ENCODE results near the gene FAM25G. TPM values are rescaled to one million over a fixed set of nuclear protein-coding genes. Genes with fewer than 3 reads are reported as not detected.

The FAM25G gene
- polyA plus RNA-seq, 1 of the 3 experiments (the other 2 are of a cell fraction): not detected

GRCh38 chr10:47447209-47447608 lies 44.3 kb downstream of the FAM25G start (continued):
- TF ChIP-seq TCF12 (IDR thresholded peaks at IDR 0.05) (no peak), CTCF (IDR thresholded peaks at IDR 0.05) (no peak), SMC3 (IDR thresholded peaks at IDR 0.05; ENCODE audit: low read depth, low read length) (no peak)

GRCh38 chr10:47445720-47446119 lies 45.8 kb downstream of the FAM25G start:
- Histone ChIP-seq H3K9ac (no peak overlapping the region), H2AFZ (ENCODE audit: low read depth) (no peak overlapping the region), H3K9me2 (no peaks in the 10 kb centered on the region), H3K4me1 (ENCODE audit: control insufficient read depth in 1 of 2, insufficient read depth in 2 of 2, low read depth in 1 of 2, low read length in 1 of 2) (peaks cover 0 to 6% of the 10 kb centered on the region in 2 experiments; a peak in 1 of 4 replicates), H3K79me2 (ENCODE audit: insufficient read depth) (no peaks in the 10 kb centered on the region), H3K9me3 (0 out of 2 replicates have a peak, but pooled peaks cover 4% of the 10 kb centered on the region), H3K4me2 (no peak overlapping the region), H3F3A (replicated peaks; ENCODE audit: insufficient read depth) (no peaks in the 10 kb centered on the region), H3K27me3 (ENCODE audit: insufficient read depth) (no peaks in the 10 kb centered on the region), H3K4me3 (ENCODE audit: low read depth in 2 of 2, low read length in 1 of 2) (no peak overlapping the region), H4K20me1 (ENCODE audit: insufficient read depth) (no peaks in the 10 kb centered on the region), H3K36me3 (replicated peaks in 1 of 2; ENCODE audit: control insufficient read depth in 1 of 2, insufficient read depth in 2 of 2, low read length in 1 of 2) (no peaks in the 10 kb centered on the region), H3K27ac (ENCODE audit: low read depth in 2 of 2, low read length in 1 of 2) (no peak overlapping the region)
- ChIA-PET POLR2A (no interaction called here), CTCF (no interaction called here)
- TF ChIP-seq TEAD4 (IDR thresholded peaks at IDR 0.05; ENCODE audit: borderline replicate concordance, insufficient read depth) (no peak), MXI1 (IDR thresholded peaks at IDR 0.05; ENCODE audit: low read depth, low read length) (no peak), RCOR1 (IDR thresholded peaks at IDR 0.05; ENCODE audit: low read length) (no peak), RFX5 (IDR thresholded peaks at IDR 0.05; ENCODE audit: low read length) (no peak)
- WGBS (ENCODE audit: low lambda C conversion rate): 9% methylated on average over 1 of the region's 1 CpG
- DNase-seq: no peak

- Histone ChIP-seq H3K36me3 (replicated peaks in 1 of 2; ENCODE audit: control insufficient read depth in 1 of 2, insufficient read depth in 2 of 2, low read length in 1 of 2) (no peaks in the 10 kb centered on the region), H3K79me2 (ENCODE audit: insufficient read depth) (no peaks in the 10 kb centered on the region), H4K20me1 (ENCODE audit: insufficient read depth) (no peaks in the 10 kb centered on the region), H3K9me2 (no peaks in the 10 kb centered on the region), H3K9me3 (0 out of 2 replicates have a peak, but pooled peaks cover 4% of the 10 kb centered on the region), H3K4me1 (ENCODE audit: control insufficient read depth in 1 of 2, insufficient read depth in 2 of 2, low read depth in 1 of 2, low read length in 1 of 2) (no peaks in the 10 kb centered on the region; a peak in 1 of 4 replicates), H3K9ac (no peak overlapping the region), H3K27me3 (ENCODE audit: insufficient read depth) (no peaks in the 10 kb centered on the region), H3F3A (replicated peaks; ENCODE audit: insufficient read depth) (no peaks in the 10 kb centered on the region), H3K4me3 (ENCODE audit: low read depth in 2 of 2, low read length in 1 of 2) (no peak overlapping the region), H3K27ac (ENCODE audit: low read depth in 2 of 2, low read length in 1 of 2) (no peak overlapping the region), H3K4me2 (no peak overlapping the region), H2AFZ (ENCODE audit: low read depth) (no peak overlapping the region)
- DNase-seq: no peak
- POLR2A ChIA-PET: no interaction called here
- WGBS (ENCODE audit: low lambda C conversion rate): 0% methylated on average over 1 of the region's 2 CpGs
- CTCF ChIA-PET: no interaction called here
- no peak for TF ChIP-seq TAF1 (IDR thresholded peaks at IDR 0.05; ENCODE audit: borderline replicate concordance, low read depth, low read length)
- TF ChIP-seq FOXJ3 (CRISPR knock-in tag; IDR thresholded peaks at IDR 0.05): no peak
- no peak for TF ChIP-seq NFIC (IDR thresholded peaks at IDR 0.05; ENCODE audit: borderline replicate concordance)
- TF ChIP-seq NRF1 (IDR thresholded peaks at IDR 0.05; ENCODE audit: low read depth, low read length): no peak
- TF ChIP-seq USF1 (IDR thresholded peaks at IDR 0.05; ENCODE audit: borderline replicate concordance, low read depth): no peak
- TF ChIP-seq GABPA (IDR thresholded peaks at IDR 0.05; ENCODE audit: low read depth): no peak
- no peak for TF ChIP-seq FOSL2 (IDR thresholded peaks at IDR 0.05; ENCODE audit: borderline replicate concordance, low read depth)
- TF ChIP-seq RXRA (IDR thresholded peaks at IDR 0.05; ENCODE audit: borderline replicate concordance, low read depth): no peak
- TF ChIP-seq POLR2AphosphoS5 (IDR thresholded peaks at IDR 0.05; ENCODE audit: low read depth, low read length): no peak
- TF ChIP-seq JUND (IDR thresholded peaks at IDR 0.05): no peak
- no peak for TF ChIP-seq YY1 (IDR thresholded peaks at IDR 0.05; ENCODE audit: low read depth)
- TF ChIP-seq EP300 (IDR thresholded peaks at IDR 0.05; ENCODE audit: borderline replicate concordance in 1 of 2, low read depth in 1 of 2, low read length in 1 of 2): no peak
- no peak for TF ChIP-seq MEF2A (IDR thresholded peaks at IDR 0.05; ENCODE audit: borderline replicate concordance, low read depth)
- TF ChIP-seq MAX (IDR thresholded peaks at IDR 0.05; ENCODE audit: low read depth): no peak
- TF ChIP-seq SMC3 (IDR thresholded peaks at IDR 0.05; ENCODE audit: low read depth, low read length): no peak
- no peak for TF ChIP-seq USF2 (IDR thresholded peaks at IDR 0.05; ENCODE audit: borderline replicate concordance, low read depth, low read length)
These were observed 47.5 kb downstream of the FAM25G start for GRCh38 chr10:47444047-47444446.

Measured in SK-N-SH (cell line).